NCI-H1436 (cell line): ENCODE measurements around the gene TRAFD1.
"Not testable (repeated sequence)": the region's sequence is repeated elsewhere in the genome, so short reads cannot be mapped to it uniquely, and the experiment has no call there.

ENCODE experiments used
- DNase-seq: peaks from one replicate; lab custom pipeline; 2025; lab: John Stamatoyannopoulos, UW

Gene TRAFD1

DNA sequence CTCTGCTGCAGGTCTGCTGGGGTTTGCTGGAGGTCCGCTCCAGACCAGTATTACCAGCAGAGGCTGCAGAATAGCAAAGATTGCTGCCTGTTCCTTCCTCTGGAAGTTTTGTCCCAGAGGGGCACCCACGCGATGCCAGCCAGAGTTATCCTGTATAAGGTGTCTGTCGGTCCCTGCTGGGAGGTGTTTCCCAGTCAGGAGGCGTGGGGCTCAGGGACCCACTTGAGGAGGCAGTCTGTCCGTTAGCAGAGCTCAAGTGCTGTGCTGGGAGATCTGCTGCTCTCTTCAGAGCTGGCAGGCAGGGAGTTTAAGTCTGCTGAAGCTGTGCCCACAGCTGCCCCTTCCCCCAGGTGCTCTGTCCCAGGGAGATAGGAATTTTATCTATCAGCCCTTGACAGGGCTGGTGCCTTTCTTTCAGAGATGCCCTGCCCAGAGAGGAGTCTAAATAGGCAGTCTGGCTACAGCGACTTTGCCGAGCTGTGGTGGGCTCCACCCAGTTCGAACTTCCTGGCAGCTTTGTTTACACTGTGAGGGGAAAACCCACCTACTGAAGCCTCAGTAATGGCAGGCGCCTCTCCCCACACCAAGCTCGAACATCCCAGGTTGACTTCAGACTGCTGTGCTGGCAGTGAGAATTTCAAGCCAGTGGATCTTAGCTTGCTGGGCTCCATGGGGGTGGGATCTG, 33.2 kb downstream of the TRAFD1 start:
- DNase-seq: not testable (repeated sequence)

DNA sequence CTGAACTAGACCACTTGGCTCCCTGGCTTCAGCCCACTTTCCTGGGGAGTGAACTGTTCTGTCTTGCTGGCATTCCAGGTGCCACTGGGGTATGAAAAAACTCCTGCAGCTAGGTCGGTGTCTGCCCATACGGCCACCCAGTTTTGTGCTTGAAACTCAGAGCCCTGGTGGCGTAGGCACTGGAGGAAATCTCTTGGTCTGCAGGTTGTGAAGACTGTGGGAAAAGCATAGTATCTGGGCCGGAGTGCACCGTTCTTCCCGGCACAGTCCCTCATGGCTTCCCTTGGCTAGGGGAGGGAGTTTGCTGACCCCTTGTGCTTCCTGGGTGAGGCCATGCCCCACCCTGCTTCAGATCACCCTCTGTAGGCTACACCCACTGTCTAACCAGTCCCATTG, 33.8 kb downstream of the TRAFD1 start:
- DNase-seq: no peak

DNA sequence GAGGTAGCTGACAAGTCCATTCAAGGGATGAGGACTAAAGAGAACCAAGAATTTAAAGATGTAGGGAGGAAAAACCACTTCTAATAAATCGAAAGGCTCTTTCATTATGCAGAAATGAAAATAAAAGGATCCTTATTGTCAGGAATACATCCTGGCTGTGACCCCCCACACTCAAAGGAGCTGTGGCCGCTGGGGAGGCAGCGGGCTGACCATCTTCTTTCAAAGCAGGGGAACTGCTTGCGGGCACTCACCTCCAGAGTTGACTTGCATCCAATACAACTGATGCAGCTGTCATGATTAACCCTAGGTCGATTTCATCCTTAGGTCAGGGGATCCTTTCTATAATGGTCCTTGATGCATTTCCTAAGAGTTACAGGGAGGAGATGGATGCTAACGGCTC, 35.3 kb downstream of the TRAFD1 start:
- no peak for DNase-seq

DNA sequence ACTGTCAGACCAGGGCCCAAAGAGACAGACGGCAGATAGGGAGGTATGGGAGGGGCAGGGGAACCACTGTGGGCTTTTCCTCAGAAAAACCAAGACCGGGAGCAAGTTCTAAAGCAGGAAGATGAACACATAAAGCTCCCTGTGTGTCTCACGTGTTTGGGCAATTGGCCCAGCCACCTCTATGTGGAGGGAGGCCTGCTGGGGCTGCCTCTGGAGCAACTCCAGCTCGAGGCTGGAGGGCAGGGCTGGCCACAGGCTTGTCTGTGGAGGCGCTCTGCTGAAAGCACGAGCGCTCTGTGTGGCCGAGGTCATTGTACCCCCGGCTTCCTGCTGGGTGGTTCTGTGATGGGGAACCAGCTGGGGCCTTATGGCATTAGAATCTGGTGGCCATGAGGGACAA, 36.4 kb downstream of the TRAFD1 start:
- DNase-seq: no peak

DNA sequence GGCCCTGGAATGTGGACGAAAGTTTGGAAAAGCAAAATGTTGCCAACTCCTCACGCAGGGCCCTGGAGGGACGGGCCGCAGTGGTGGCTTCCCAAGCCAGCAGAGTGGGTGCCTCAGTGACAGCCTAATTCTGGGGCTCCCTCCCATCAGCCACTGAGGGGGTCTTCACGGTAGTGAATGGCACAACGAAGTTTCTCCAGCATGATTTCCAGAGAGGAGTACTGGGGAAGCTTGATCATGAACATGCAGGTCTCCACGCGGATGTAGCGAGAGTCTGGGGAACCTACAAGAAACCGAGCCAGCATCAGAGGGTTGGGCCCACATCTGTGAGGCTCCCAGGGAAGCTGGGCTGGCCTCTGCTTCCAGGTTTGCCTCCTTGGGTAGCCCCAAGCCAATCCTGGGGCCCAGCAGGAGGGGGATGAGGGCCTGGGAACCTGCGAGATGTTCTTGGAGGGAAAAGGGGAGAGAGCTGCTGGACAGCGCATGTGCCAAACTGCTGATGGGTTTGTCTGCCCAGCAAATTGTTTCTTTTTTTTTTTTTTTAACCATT, 37.0 kb downstream of the TRAFD1 start:
- DNase-seq: no peak

DNA sequence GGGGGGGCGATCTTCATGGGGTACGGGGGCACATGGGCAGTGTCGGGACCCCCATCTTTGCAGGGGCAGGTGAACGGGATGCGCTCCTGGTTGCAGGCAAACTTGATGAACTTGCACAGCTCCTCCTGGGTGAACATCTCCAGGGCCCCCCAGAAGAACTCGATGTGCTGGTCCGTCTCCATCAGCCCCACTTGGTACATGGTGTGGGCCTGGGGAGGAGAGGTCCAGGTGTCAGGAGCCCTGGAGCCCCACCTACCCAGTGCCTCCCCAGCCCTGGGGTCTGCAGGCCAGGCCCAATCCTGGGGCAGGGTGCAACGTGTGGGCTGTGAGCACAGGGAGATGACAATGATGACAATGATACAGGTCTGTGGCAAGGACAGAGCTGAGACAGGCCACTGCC, 37.7 kb downstream of the TRAFD1 start:
- no peak for DNase-seq

DNA sequence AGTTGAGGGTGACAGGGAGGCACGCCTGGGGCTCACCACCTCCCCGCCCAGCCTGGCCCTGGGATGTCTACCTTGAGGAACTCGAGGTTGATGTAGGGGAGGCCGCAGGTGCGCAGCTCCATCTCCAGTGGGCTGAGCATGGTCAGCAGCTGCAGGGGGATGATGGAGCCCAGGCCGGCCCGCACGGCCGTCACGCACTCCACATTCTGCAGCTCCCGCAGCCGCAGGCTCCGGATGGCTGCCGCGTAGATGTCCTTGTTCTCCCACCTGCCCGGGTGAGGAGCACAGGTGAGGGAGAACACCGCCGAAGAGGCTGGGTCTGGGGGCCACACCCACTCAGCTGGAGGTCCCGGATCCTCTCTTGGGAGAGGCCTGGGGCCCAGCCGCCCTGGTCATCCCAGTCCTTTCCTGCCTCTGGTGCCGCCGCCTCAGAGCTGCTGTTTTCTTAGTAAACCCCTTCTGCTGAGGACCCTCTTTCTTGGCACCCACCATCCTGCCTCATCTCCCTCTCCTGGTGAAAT, 38.2 kb downstream of the TRAFD1 start:
- DNase-seq: no peak

DNA sequence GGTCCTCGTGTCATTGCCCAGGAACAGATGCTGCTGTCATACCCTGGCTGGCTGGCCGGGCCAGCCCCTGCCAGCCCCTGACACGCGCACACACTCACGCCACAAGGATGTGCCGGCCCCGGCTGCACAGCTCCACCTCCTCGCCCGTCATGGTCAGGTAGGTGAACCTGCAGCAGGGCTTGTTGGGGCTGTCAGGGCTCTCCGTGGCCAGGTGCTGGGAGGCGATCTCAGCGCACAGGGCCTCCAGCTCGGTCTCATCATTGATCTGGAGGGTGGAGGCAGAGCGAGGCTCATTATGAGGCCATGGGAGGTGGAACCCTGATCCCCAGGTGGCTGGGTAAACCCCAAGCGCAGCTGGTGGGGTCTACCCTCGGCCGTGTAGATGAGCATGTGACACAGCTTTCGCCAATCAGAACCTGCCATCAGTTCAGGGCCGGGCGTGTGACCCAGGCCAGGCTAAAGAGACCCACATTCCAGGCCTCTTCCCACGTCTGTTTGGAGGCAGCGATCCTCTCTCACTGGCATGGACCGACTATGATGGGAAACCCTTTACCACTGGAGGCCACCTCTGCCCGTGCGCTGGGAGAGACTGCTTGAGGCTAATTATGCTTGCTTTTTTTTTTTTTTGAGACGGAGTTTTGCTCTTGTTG, 38.8 kb downstream of the TRAFD1 start:
- DNase-seq: no peak

DNA sequence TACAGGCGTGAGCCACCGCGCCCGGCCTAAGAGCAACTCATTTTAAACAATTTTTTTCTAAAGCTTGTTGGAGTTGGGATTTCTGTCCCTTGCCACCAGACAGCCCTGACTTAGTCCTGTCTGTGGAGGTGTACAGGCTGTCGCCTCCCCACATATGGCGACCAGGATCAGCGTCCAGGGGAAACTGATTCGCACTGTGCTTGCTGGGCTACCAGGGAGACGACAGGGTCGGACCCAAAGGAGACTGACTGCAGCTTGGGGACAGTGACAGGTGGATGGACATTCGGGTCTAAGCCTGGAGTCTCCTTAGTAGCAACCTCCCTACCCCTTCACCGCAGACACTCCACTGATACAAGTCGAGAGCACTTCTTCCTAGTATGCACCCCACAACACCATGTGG, 40.3 kb downstream of the TRAFD1 start:
- DNase-seq: no peak

DNA sequence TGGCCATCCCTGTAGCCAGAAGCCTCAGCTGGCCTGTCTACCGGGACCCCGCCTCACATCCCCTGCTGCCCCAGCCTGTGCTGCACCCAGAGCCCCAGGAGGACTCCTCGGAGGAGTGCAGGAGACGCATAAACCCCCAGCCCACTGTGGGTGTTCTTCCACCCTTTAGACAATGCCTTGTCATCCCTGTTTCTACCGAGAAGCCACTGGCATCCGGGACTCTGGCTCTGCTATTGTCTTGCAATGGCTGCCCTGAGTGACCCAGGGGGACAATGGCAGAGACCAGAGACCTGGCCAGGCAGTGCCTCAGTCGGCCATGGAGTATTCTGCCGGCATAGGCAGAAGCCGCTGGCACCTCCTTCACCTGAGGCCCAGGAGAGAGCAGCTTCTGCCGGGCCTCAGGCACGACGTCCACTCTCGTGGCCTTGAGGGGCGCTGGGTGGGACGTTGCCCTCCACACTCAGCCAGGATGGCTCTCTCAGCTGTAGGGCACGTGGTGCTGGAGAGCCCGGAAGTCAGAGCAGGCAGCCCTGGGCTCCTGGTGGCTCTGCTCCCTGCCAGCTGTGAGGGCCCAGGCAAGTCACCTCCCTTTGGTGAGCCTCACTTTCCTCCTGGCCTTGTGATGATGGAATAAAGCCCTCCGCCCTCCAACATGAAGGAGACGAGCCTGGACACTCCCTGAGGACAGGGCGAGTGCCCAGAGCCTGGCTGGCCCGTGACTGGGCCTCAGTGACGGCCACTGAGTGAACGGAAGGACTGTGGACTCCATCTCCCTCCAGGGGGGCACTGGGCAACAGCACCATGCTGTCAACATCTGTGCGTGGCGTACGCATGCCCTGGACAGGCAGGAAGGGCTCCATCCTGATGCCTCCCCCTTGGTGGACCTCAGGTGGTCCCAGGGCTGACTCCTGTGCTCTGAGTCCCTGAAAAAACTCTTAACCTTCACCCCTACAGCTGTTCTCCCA, 41.0 kb downstream of the TRAFD1 start:
- no peak for DNase-seq

DNA sequence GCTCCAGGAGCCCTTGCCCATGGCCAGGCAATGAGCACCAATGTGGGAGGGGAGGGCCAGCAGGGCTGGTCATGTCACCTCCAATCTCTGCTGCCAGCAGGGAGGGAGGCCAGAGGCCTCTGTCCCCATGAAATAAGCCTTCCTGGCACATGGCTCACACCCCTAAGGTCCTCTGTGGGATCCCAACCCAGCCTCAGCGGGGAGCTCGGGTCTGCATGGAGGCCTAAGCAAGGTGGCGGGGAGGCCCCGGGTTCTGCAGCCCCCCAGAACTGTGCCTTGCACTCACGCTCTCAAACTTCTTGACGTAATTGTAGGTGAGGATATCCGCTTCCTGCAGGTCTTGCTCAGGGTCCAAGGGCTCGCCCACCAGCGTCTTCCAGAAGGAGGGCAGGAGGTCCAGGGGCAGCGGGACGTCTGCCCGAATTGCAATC, 41.7 kb downstream of the TRAFD1 start:
- no peak for DNase-seq

DNA sequence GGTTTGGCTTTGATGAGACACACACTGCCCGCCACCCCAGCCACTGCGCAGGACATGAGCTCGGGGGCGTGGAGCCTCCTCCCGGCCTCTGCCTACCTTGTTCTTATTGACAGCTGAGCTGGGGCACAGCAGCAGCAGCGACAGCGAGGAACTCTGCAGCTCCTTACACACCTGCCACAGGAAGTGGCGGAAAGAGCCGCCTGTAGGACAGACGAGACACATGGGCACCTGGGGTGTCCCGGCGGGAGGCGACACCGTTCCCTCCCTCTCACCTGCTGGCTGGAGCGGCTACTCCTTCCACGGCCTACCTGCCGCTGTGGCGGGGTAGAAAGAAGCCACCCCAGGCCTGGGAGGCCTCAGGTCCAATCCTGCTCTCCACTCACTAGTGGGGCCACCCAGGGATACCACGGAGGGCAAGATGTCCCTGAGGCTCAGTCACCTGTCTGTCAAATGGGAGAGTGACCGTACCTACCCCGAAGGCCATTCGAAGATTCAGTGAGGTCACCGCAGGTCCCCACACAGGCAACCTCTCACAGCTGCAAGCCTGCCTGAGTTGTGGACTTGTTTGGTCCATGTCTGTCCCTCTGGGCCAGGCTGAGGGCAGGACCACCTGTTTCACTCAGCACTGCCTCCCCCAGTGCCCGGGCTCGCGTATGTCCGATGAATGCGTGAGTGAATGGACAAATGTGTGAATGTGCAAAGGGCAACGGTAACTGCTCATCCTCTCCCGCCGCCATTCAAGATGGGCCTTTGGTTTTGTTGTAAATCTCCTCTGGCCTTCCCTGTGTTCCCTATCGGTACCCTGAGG, 42.6 kb downstream of the TRAFD1 start:
- no peak for DNase-seq

DNA sequence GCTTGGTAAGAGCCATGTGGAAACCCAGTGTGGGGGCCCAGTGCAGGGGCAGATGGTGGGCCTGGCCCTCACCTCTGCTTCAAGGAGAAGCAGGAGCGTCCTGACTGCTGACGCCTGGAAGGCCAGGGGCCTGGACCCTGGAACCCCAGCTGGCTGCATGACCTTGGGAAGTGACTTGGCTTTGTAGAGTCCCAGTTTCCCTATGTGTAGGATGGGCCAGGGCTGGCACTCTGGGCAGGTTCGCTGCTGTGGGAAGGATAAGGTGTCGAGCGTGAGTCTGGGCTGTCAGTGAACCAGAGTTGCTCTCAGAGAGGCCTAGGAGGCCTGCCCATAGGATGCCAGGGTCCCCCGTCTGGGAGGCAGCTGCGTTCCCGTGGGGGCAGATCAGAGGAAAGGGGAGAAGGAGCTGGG, 43.2 kb downstream of the TRAFD1 start:
- no peak for DNase-seq

DNA sequence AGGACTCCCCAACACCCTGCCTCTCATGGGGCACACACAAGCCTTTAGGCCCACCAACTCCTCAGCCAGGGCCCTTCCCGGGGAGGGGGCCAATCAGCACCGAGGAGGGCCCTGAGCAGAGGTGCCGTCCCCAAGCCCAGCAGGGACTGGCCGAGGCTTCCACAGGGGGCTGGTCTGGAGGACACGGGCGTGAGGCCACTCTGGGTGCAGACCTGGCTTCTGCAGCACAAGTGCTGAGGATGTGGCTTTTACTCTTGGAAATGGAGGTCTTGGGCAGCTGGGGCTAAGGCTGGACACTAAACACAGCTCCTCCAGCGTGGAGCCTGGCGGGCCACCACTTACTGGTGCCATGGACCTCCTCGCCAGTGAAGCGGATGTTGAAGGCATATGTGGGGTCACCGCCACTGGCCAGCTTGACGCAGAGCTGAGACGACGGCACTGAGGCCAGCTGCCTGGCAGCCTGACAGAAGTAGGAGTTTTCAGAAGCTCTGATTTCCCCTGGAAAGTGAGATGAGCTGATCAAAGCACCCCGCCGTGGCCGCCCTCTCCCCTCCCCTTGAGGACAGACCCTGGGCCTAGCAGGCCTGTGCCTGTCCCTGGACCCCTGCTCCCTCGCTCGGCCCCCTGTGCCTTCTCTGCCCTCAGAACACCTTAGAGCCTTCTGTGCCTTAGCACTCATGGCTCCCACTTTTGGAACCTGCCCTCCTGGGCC, 44.0 kb downstream of the TRAFD1 start:
- no peak for DNase-seq

DNA sequence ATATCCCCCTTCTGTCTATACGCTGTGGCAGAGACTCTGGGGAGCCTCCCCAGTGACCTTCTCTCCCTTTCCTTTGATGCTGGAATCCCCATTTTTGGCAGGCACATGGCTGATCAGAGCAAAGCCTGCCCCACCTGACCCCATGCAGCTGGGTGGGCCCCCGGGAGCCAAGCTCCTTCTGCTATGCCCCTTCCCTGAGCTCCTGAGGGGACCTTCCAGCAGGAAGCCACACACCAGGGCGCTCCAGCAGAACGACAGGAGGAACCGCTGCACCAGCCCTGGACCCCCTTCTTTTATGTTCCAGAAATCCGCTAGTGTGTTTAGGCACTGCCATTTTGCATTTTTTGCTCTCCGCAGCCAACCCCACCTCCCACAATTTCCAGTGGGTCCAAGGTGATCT, 44.6 kb downstream of the TRAFD1 start:
- no peak for DNase-seq

DNA sequence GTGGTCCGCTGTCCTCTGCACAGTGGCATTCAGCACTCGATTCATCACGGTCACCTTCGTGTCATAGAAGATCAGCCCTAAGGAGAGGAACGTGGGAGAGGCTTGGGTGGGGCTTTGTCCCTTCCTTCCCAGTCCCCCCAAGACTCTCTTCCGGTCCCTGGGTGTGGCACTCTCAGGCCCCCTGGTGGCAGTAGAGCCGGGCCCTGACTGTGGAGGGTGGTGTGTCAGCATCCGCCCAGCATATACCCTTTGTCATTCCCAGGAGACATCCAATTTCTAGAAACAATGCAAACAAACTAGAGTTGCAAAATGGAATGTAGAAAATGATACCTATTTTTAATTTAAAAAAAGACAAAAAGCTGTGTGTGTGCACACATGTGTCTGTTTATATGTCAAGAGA, 45.0 kb downstream of the TRAFD1 start:
- DNase-seq: no peak

DNA sequence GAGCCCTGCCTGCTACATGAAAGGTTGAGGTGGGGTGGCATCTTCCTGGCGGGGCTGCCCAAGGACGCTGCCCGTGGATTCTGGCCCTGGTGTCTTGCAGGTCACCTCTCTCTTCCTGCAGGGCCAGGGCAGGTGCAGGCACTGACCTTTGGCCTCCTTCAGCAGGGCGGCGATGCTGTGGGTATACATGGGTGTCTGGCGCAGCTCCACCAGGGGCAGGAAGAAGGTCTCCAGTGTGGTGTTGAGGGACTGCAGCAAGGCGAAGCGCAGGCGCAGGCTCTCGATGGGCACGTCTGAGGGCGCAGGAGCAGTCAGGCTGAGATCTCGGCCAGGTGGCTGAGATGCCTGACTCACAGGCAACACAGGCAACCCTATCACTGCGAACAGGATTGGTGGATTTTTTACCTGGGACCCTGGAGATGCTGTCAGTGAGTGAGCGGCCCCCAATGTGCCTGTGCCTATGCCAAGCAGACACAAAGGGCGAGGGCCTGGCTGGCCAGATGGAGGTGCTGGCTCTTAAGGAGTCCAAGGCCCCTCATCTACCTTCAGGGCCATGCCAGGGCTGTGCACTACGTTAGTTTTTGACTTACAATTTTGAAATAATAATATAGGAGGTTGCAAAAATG, 45.7 kb downstream of the TRAFD1 start:
- no peak for DNase-seq

DNA sequence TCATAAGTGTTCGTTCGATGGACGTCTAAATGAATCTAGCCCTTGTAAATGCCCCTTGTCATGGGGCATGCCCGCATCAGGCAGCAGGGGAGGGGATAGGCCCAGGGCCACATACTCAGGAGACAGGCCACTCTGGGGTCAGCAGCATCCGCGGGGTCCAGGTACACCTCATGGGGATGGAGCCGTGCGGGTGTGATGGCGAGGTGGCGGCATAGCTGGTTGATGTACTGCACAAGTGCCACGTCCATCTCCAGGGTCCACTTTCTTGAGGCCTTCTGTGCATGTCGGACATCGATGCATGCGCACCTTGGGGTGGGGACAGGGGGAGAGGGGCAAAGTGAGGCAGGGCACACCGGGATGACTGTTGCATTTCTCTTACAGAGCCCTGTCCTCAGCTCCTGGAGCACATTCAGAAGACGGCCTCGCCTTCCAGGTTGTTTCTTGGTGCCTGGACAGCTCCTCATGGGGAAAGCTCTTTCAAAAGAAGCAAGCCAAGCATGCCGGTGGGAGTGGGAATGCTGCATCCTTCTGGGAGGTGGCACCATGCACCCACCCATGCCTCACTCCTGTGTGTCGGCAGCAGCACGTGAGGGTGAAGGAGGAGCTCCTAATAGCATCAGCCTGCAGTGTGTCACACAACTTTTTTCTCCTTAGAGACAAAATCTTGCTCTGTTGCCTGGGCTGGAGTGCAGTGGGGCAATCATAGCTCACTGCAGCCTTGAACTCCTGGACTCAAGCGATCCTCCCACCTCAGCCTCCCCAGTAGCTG, 47.4 kb downstream of the TRAFD1 start:
- DNase-seq: no peak

DNA sequence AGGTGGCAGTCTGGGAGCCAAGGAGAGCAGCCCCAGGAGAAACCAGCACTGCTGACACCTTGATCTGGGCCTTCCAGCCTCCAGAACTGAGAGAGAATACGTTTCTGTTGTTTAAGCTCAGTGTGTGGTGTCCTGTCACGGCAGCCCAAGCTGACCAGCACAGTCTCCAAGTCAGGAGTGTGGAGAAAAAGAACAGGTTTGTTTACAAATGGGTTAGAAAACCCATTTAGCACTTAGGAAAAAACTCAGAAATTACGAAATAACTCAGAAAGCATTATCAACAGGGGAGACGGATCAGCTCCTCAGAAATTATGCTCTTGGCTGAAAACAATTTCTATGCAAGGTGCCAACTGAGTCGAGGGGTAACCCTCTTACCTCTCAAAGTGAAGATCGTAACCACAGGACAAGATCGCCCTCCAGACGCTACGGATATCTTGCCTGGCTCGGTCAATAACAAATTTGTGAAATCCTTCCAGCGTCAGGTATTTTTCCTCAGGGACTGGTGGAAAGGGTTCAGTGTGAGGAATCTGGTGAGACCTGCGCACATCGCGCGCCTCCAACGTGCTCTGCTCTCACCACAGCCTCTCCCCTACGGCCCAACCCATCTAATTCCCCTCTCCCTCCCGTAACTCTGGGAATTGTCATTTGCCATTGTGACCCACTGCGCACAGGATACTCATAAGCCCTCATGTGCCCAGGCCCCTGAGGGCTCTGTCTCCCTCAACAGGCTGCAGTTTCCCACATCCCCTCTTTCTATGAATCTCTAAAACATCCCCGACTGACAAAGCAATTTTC, 50.2 kb downstream of the TRAFD1 start:
- DNase-seq: no peak
